ENCODE data around the gene ACSS1.

ACSS1 gene

GRCh38 chr20:25058051-25058846 is at the start of gene ACSS1:
TSS of gene ACSS1 (minus strand) at chr20:25058139. CDS start at chr20:25058102, 37 bp downstream.
- ChIA-PET CTCF (interaction anchor here (1.1 to 14.9 kb wide), 4 partner anchors 20 to 121 kb away, joined by 3 to 382 read pairs (median 6); no protein-coding TSS in a partner anchor), POLR2A (interaction anchor here (0.6 kb wide), 1 partner anchor 26 kb away, joined by 3 read pairs; no protein-coding TSS in a partner anchor)
- H3K4me3 ChIP-seq (ENCODE audit: low read depth, low read length), result peak within 1 kb of the TSS; percentile 65
- TF ChIP-seq CTCF (IDR thresholded peaks at IDR 0.05; ENCODE audit: insufficient read depth, low read length, missing control alignments), result no peak
- DNase-seq (ENCODE audit: low read depth, low spot score), result no peak

DNA sequence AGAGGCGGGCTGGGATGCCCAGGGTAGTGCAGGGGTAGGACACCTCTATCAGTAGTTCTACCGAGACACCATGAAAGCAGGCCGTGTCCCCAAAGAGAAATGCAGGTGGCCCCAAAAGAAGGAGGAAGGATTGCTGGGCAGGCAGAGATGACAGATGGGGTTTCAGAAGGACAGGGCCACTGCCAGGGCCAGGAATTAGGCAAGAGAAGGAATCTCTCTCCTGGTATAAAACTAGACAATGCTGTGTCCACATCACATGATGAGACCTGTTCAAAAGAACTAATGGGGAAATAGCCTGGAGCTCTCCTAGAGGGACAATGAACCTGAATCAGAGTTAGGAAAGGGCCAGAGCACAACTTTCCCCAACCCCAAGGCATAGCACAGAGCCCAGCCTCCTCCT is 45.6 kb upstream of the ACSS1 start:
- H3K4me3 ChIP-seq (ENCODE audit: low read depth, low read length), result no peak overlapping the region
- ChIA-PET CTCF (no interaction called here), POLR2A (no interaction called here)
- no peak for DNase-seq (ENCODE audit: low read depth, low spot score)
- no peak for TF ChIP-seq CTCF (IDR thresholded peaks at IDR 0.05; ENCODE audit: insufficient read depth, low read length, missing control alignments)

DNA sequence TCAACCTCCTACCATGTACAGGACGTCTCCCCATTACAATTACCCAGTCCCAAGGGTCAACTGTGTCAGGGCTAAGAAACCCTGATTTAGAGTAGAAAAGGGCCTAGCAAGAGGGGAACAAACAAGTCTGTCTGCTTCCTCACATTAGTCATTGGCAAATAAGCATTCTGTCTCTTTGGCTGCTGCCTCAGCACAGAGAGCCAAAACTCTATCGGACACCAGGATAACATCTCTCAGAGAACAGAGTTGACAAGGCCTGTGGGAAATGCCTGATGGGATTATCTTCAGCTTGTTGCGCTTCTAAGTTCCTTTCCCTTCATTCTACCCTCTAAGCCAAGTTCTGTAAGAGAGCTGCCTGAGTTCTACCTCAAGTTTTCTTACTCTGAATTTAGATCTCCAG is 43.0 kb upstream of the ACSS1 start:
- DNase-seq (ENCODE audit: low read depth, low spot score), result no peak
- no peak overlapping the region for H3K4me3 ChIP-seq (ENCODE audit: low read depth, low read length)
- TF ChIP-seq CTCF (IDR thresholded peaks at IDR 0.05; ENCODE audit: insufficient read depth, low read length, missing control alignments), result no peak
- POLR2A ChIA-PET, result no interaction called here
- CTCF ChIA-PET, result no interaction called here

- no peak overlapping the region for H3K4me3 ChIP-seq (ENCODE audit: low read depth, low read length)
- TF ChIP-seq CTCF (IDR thresholded peaks at IDR 0.05; ENCODE audit: insufficient read depth, low read length, missing control alignments), result no peak
- no peak for DNase-seq (ENCODE audit: low read depth, low spot score)
- ChIA-PET CTCF (no interaction called here), POLR2A (no interaction called here)
Measured at GRCh38 chr20:25099601-25100140, 41.7 kb upstream of the ACSS1 start.

DNA sequence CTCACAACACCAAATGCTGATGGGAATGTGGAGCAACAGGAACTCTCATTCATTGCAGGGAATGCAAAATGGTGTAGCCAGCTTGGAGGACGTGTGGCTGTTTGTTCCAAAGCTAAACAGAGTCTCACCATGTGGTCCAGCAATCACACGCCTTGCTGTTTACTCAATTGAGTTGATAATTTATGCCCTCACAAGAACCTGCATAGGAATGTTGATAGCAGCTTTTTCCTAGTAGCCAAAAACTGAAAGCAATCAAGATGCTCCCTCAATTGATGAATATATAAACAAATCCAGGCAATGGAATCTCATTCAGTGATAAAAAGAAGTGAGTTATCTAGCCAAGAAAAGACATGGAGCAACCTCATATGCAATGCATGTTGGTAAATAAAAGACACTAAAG is 39.6 kb upstream of the ACSS1 start:
- no peak overlapping the region for H3K4me3 ChIP-seq (ENCODE audit: low read depth, low read length)
- ChIA-PET CTCF (no interaction called here), POLR2A (no interaction called here)
- DNase-seq (ENCODE audit: low read depth, low spot score), result no peak
- TF ChIP-seq CTCF (IDR thresholded peaks at IDR 0.05; ENCODE audit: insufficient read depth, low read length, missing control alignments), result no peak
